GM23248 (cell line): ENCODE measurements around the gene BNIP5.

Experiments used
- EZH2 ChIP-seq: fragments of 200-600 bp; sonication (generic); IDR thresholded peaks from 2 replicates; pipeline ENCODE4 v1.6.1; 2018; ENCODE audit warnings: antibody characterized with exemption, mild to moderate bottlenecking; ENCODE audit not compliant: insufficient read depth, poor library complexity, severe bottlenecking
- EZH2phosphoT487 ChIP-seq: fragments of 200-600 bp; sonication (generic); IDR thresholded peaks from 2 replicates; pipeline ENCODE4 v1.6.1; 2018; ENCODE audit warnings: antibody characterized with exemption, moderate library complexity, mild to moderate bottlenecking, low read depth; ENCODE audit not compliant: insufficient read depth

DNA sequence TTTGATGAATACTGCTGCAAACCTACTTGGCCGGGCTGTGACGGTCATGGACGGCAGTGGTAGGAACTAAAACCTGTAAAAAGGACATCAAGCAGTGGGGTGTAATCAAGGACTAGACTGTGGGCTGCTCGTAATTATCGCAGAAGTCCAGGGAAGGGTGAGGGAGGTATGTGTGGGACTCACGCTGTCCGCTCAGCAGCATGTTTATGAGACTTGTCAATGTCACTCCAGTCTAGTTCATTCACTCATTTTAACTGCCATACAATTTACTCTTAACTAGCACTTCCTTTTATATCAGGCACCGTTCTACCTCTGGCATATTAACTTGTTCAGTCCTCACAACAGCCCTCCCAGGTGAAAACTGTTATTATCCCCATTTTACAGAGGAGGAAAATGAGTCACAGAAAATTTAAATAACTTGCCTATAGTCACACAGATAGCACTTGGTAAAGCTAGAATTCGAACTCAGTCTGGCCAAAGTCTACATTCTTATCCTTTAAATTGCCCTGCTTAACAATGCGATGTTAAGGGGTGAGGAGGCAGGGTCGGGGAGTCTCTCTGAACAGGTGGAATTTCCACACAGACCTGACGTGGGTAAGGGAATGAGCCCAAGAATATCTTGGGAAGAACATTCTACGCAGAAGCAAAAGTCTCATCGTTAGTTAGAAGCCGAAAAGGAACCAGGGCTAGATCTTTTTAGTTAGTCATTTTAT is 62.7 kb downstream of the BNIP5 start:
- no peak for TF ChIP-seq EZH2
- no peak for TF ChIP-seq EZH2phosphoT487
